T-helper 9 cell (primary cell): ENCODE measurements around the gene CEP55.
"Not testable (repeated sequence)": the region's sequence is repeated elsewhere in the genome, so short reads cannot be mapped to it uniquely, and the experiment has no call there.

Experiments
- DNase-seq: peaks from one replicate; pipeline ENCODE4 v3.0.0-alpha.2; 2020

CEP55 gene

DNA sequence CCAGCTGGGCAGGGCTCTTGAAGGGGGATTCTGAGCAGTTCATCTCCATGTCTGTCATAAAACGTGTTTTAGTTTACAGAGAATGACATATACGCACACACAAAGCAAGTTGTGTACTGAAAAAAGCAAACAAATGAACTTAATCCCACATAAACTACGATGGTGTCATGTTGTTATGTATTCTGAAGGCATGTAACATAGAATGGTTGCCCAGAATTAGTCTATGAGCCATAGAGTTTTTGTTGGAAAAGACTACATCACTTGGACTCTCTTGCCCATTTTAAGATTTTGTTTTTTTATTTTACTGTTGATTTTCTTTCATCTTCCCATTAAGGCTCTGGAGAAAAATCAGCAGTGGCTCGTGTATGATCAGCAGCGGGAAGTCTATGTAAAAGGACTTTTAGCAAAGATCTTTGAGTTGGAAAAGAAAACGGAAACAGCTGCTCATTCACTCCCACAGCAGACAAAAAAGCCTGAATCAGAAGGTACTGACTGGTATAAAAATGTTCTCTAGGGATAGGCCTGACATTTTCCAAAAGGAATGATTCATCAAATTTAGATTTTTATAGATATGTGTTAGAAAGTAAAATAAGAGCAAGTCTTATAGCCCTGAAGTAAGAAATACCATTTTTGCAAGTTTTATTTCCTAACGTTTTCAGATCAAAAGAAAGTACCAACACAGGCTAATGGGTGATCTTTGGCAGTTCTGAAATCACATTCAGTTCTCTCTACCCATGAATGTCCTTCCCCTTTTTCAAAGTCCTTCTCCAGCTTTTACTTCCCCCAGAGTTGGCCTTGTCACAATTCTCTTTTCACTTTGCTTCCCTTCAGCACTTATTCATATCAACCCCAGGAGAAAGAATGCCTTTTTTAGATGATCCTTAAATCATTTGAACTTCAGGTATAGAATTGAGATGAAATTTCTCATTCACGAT, 18.9 kb downstream of the CEP55 start:
- DNase-seq = no peak

DNA sequence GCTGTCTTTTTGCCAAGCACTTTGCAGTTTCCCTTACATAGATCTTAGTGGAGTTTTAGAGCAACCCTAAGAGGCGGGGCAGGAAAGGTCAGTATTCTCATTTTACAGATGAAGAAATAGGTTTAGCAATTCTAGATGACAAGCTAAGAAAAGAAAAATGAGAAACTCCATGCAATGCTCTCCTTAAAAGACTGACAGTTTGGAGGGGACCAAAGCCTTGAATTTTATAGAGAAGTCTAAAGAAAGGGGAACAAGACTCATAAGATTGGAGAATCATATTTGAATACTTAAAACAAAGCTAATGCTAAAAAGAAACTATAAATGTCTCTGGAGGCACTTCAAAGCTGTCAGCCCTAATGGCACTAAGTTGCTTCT, 19.6 kb downstream of the CEP55 start:
- no peak for DNase-seq

DNA sequence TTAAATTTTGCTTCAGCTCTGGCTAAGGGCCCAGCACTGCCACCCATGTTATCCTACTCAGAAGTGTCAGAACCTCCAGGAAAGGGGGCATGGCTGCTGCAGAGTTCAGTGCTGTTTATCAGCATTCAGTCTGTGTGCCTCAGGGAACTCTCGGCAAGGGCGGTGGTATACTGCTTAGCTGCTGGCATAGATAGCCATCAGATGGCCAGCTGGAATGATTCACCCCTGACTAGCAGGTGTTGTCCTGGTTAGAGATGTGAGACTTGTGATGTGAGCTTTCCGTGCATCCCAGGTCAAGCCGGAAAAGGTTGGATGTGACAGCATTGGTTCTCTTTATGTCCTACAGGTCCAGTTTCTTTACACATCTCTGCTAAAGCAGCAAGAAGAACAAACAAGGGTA, 22.1 kb downstream of the CEP55 start:
- no peak for DNase-seq

DNA sequence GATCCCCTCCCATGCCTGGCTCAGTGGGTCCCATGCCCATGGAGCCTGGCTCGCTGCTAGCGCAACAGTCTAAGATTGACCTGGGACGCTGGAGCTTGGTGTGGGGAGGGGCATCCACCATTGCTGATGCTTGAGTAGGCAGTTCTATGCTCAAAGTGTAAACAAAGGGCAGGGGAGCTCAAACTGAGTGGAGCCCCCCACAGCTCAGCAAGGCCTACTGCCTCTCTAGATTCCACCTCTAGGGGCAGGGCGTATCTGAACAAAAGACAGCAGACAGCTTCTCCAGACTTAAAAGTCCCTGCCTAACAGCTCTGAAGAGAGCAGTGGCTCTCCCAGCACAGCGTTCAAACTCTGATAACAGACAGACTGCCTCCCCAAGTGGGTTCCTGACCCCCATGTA, 38.9 kb downstream of the CEP55 start:
- no peak for DNase-seq

DNA sequence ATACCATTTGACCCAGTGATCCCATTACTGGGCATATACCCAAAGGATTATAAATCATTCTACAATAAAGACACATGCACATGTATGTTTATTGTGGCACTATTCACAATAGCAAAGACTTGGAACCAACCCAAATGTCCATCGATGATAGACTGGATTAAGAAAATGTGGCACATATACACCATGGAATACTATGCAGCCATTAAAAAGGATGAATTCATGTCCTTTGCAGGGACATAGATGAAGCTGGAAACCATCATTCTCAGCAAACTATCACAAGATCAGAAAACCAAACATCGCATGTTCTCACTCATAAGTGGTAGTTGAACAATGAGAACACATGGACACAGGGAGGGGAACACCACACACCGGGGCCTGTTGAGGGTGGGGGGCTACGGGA, 44.5 kb downstream of the CEP55 start:
- not testable (repeated sequence) for DNase-seq

DNA sequence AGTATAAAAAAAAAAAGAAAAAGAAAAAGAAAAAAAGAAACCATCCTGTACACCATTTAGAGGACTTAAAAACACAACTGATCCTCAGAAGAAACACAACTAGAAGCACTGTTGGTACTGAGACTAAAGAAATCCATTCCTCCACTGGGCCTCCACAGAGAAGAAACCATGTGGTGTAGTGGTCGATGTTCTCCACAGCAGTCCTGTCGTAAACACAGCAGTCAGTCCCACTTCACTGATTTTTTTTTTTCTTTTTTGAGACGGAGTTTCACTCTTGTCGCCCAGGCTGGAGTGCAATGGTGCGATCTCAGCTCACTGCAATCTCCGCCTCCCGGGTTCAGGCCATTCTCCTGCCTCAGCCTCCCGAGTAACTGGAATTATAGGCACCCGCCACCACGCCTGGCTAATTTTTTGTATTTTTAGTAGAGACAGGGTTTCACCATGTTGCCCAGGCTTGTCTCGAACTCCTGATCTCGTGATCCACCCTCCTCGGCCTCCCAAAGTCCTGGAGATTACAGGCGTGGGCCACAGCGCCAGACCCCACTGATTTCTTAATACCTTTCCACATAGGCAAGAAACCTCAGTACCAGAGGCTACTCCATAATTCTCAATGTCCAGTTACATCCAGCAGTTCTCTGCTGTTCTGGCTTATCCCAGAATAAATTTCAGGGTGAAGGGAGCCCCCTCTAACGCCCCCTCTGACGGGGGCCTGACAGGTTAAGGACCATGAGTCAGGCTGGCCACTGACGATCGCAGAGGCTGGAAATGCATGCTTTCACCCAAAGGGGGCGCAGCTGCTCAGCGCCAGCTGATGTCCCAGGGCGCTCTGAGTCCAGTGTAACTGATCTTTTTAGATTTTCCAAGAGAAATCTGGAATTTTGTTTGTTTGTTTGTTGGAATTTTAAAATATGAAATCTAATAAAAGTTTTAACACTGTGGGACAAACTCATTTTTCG, 45.3 kb downstream of the CEP55 start:
- no peak for DNase-seq

DNA sequence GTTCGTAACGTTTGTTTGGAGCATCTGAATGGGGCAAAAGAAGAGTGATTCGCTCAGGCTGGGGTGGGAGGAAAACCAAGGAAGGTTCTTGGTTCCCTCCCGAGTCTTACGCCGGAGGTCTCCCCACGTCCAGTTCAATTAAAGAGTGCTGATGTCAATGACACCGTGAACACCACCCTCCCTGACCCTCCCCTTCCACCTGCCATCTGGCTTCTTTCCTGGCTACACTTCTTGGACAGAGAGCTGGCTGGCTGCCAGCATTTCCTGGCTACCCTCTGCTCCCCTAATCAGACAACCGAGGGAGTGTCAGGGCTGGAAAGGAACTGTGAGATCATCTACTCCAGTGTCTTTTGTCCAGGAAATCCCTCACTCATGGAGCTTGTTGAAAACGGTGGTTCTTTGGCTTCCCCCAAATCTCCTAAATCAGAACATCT, 46.0 kb downstream of the CEP55 start:
- no peak for DNase-seq

DNA sequence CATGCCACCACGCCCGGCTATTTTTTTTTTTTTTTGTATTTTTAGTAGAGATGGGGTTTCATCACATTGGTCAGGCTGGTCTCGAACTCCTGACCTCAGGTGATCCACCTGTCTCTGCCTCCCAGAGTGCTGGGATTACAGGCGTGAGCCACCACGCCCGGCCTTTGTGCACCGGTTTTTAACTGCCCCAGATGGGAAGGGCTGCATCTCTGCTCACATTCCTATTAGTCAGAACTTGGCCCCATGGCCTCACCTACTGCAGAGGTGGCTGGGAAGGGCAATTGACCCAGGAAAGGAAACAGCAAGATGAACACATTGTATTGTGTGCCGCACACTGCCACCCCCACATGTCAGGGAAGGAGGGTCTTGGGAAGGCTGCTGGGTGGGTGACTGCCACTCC, 50.6 kb downstream of the CEP55 start:
- DNase-seq = not testable (repeated sequence)

DNA sequence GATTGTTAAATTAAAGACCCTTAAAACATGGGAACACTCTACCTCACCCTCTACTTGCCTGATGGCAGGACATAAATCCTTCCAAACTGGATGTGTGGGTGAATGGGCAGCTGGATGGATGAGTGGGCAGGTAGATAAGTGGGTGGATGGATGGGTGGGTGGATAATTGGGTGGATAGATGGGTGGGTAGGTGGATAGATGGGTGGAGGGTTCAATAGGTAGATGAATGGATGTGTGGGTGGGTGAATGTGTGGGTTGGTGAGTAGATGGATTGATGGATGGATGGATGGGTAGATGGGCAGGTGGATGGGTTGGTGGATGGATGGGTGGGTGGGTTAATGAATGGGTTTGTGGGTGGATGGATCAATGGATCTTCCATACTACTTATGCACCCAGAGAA, 51.1 kb downstream of the CEP55 start:
- DNase-seq = no peak

DNA sequence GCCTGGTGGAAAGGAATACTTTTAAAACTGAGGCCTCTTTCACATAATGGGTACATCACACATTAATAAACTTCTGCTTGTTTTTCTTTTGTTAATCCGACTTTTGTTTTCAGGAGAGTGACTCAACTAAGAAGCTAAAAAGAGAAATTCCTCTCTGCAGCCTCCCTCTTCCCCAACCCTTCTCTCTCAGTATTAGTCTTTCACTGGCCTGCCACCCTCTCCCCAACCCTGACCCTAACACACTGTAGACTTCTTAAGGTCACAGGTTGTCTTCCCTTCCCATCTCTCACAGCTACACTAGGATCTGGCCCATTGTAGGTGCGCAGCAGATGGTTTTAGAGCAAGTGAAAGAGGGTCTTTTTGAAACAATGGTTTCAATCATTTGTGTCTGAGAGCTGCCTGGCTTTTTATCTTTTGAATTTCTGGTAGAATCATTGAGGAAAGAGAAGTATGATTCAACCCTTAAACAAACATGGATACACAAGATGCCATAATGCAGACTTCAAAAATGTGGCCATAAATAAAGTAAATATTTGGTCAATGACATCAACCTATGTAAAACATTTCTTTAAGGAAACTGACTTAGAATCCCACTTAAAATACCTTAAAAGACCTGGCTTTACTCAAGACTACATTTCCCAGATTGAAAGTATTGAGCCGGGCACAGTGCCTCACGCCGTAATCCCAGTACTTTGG, 52.1 kb downstream of the CEP55 start:
- no peak for DNase-seq

DNA sequence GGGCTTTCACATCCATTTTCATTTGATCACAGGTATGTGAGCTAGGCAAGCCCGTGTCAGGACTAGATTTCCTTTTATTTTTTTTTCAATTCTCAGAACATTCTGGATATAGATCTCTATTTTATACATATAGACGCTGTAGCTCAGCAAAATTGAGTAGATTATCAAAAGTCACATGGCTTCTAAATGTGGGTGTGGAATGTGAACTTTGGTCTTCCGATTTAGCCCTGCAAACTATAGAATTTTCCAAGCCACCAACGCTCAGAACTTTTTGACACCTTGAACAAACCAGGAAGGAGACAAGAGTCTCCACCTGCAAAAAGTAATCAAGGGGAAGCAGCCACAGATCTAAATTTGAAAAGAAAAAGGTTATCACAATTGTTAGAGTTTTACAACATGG, 54.2 kb downstream of the CEP55 start:
- DNase-seq = no peak

DNA sequence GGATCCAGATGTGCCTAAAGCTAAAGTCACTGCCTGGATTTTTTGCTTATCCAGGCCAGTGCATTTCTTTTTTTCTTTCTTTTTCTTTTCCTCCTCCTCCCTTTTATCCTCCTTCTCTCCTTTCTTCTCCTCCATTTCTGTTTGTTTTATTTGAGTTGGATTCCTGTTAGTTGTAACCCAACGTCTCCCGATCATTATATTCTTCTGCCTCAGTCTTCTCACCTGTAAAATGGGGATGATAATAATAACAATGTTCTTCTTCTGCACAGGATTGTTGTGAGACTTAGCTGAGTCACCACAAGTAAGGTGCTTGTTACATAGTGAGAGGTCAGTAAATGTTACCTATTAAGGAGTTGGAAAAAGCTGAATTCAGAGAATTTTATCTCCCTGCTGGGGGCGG, 56.4 kb downstream of the CEP55 start:
- DNase-seq = no peak

DNA sequence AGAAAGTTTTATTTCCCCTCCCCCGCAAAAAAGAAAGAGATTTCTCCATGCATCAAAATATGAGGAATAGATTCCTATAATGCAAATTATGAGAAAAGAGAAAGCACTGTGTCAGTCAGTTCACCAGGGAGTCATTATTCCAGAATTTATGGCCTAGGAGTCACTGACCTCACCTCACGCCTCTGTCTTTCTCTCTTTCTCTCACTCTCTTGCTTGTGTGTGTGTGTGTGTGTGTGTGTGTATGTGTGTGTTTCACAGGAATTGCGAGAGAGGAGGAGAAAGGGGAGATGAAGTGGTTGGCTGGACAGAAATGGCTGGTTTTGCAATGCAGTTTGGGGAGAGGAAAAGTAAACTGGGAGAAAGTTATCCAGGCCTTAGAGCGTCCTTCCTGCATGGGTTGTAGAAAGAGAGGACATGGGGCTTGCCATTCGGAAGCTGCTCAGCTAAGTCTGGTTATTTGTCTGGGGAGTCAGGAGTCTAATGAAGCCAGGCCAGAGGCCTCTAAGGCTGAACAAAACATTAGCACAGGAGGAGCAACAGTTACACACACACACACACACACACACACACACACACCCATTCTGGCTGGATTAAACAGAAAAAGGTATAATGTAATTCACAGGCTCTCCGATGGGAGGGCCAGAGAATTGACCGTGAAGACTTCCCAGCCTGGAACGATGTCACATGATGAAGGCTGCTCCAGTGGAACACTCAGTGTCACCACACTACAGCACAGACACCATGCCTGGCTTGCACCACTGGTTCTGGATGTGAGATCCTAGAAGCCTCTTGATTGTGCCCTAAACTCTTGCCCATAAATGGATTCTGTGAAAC, 57.3 kb downstream of the CEP55 start:
- no peak for DNase-seq

DNA sequence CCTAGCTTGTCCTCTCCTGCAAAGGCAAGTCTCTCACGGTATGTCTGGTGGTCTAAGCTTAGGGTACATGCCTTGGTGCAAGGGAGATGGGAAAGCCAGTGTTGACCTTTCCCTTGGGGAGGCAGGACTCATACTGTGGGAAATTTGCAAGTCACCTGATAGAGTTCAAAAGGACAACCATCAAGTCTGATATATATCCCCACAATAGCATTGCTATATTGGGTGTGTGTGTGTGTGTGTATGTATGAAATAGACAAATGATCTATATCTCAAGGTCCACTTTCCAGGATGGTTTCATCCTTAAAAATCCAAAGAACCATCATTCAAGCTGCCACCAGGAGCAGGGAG, 57.9 kb downstream of the CEP55 start:
- no peak for DNase-seq

DNA sequence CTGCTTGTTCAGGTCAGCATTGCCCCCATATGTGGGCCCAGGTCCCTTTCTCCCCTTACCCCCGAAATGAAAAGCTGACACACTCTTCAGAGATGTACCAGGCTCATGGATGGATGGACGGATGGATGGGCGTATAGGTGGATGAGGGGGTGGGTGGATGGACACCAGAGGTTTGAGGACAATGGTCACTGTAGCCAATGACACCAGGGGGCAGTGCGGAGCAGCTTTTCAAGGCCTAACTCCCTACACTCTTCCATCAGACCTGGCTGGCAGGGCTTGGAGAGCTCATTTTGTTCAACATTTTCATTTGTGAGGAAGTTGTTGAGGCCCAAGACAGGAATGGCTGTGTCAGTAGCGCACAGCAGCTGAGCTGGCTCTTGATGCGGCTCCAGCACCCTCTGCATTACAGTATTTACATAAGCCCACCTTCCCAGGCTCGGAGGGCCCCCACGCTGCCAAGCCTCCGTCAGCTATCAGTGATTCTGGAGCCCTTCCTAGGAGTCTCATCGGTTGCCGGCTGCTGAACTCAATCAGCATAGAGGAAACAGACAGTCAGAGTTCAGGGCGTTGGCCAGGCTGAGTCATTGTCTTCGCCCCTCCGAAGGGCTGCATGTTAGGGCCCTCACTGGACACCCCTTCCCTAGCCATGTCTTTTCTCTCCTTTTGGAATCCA, 58.5 kb downstream of the CEP55 start:
- DNase-seq = peak; percentile 16

DNA sequence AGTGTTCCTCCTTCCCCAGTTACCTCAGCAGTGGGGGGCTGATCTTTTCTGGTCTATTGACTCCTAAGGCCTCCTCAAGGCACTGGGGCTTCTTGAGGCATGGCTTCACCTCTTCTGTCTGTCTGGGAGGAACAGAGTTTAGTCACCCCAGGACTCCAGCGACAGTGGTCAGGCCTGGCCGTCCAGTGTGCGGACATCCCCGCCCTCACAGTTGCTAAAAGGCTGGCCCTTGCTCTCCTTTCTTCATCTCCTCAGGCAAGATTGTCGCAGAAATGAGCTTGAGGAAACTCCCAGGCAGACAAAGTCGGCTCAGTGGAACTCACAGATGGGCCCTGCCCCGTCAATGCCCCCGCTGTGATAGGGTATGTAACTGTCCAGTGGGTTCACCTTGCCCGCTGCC, 63.1 kb downstream of the CEP55 start:
- no peak for DNase-seq

DNA sequence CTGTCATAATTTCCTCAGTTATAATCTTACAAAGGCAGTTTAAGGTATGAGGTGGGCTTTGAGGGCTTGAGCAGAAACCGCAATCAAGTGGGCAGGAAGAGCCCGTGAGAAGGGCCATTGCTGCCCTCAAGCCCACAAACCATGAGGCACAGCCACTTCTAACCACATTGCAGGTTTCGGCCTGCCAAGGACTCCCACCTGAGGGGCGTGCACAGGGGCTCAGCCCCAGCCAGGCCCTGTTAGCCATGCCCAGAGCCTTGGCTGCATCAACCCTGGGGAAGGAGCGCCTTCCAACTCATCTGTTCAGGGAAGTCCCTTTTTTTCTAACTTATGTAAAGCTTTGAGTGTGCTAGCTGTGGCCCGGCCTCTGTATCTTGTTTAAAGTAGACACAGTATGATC, 64.1 kb downstream of the CEP55 start:
- DNase-seq = no peak

DNA sequence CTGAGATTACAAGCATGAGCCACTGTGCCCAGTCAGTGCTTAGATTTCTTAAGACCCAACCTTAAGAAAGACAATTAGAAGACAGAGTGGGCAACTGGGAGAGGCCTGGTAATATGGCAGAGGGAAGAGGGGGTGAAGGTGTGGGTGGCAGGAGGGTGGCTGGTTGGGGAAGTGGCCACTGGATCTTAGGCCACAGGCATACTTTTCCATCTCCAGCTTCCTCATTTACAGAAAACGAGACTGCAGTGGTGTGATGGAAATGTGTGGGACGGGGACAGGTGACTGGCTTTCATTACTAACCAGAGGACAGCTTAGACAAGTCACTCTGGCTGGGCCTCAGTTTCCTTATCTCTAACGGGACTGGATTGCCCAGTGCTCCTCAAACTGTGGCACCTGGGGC, 69.0 kb downstream of the CEP55 start:
- no peak for DNase-seq

DNA sequence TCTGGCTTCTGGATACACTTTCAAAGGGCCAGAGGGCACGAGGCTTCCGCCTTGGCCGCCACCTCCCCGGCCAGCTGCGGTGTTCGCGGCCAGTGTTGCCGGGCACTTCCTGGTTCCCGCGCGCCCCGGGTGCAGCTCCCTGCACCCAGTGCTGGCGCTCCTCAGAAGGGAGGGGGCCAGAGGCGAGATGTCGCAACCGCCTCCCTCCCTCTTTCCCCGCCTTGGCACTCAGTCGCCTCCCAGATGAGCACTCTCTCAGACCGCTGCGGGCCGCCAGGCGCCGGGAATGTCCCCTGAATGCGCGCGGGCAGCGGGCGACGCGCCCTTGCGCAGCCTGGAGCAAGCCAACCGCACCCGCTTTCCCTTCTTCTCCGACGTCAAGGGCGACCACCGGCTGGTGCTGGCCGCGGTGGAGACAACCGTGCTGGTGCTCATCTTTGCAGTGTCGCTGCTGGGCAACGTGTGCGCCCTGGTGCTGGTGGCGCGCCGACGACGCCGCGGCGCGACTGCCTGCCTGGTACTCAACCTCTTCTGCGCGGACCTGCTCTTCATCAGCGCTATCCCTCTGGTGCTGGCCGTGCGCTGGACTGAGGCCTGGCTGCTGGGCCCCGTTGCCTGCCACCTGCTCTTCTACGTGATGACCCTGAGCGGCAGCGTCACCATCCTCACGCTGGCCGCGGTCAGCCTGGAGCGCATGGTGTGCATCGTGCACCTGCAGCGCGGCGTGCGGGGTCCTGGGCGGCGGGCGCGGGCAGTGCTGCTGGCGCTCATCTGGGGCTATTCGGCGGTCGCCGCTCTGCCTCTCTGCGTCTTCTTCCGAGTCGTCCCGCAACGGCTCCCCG, 70.2 kb downstream of the CEP55 start, which contains the start of gene FFAR4:
FFAR4 (plus strand) TSS at position 231 of the 842 bp plus-strand sequence; CDS start at position 287, 56 bp downstream.
- no peak for DNase-seq

DNA sequence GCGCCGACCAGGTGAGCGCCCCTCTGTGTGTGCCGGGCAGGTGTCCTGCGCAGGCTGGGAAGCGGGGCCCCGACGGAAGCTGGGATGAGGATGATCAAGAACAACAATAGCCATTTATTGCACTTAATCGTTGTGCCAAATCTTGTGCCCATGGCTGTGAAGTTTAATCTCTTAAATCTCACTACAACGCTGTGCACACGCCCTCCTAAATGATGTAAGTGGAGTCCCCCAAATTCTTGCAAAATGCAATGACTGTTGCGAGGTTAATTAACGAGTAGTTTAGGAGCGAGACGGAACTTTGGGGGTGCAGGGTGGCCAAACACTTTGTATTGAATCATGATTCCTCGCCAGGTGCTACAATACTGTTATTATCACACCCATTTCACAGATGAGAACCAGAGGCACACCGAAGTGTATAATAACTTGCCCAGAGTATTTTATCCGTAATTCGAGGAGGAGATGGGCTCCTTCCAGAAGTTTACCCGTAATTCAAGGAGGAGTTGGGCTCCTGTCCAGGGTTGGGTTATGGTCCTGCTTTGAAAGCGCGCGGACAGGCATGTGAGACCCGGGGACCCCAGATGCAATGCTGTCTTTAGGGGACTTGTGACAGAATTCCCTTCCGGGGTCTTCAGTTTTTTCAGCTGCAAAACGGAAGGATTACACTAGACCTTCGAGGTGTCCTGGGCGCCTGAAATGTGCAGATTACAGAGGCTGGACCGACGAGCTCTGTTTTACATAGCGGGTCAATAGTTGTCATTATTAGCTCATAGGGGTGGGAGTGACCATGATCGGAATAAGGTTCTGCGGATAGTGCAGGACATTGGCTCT, 71.1 kb downstream of the CEP55 start:
- DNase-seq = no peak
